ENCODE measurements around the gene CAPZA2.

- TF ChIP-seq CTCF (IDR thresholded peaks at IDR 0.05) (no peak), POLR2A (IDR thresholded peaks at IDR 0.05) (no peak), EP300 (IDR thresholded peaks at IDR 0.05) (no peak)
These were observed 62.4 kb downstream of the CAPZA2 start for GRCh38 chr7:116924741-116925140.
